Cerebellar nuclear complex (tissue), 1 donor: Measurements from ENCODE around the gene NME4.

Source experiments
- DNase-seq, 2 experiments: peaks; one replicate each; lab custom pipeline; 2025; lab: John Stamatoyannopoulos, UW

The NME4 gene

GRCh38 chr16:363766-364490 lies 33.1 kb upstream of the NME4 start:
- no peak for DNase-seq

- DNase-seq = no peak
Observed at GRCh38 chr16:364595-365491, 32.2 kb upstream of the NME4 start.

- no peak for DNase-seq
Observed at GRCh38 chr16:366476-366875, 30.5 kb upstream of the NME4 start.

- DNase-seq = no peak
Observed at GRCh38 chr16:367333-367903, 29.6 kb upstream of the NME4 start.

- no peak for DNase-seq
Observed at GRCh38 chr16:368388-369158, 28.4 kb upstream of the NME4 start.

- no peak for DNase-seq
Observed at GRCh38 chr16:369275-369865, 27.6 kb upstream of the NME4 start.

- DNase-seq = no peak
Observed at GRCh38 chr16:369866-370436, 27.0 kb upstream of the NME4 start.

GRCh38 chr16:370443-370842 lies 26.6 kb upstream of the NME4 start, which contains the start of gene MRPL28:
Gene MRPL28, minus strand, starts transcription at chr16:370538. Its CDS starts 320 bp downstream, at chr16:370218.
- DNase-seq = peak; percentile 68 to 71

GRCh38 chr16:370979-371514 lies 26.0 kb upstream of the NME4 start:
- DNase-seq = no peak

GRCh38 chr16:371515-372301 lies 25.3 kb upstream of the NME4 start:
- no peak for DNase-seq

GRCh38 chr16:372302-372983 lies 24.6 kb upstream of the NME4 start:
- DNase-seq = no peak

- DNase-seq = no peak
Observed at GRCh38 chr16:373020-373598, 23.9 kb upstream of the NME4 start.

GRCh38 chr16:373848-374615 lies 23.0 kb upstream of the NME4 start:
- no peak for DNase-seq

- no peak for DNase-seq
Observed at GRCh38 chr16:374616-374926, 22.4 kb upstream of the NME4 start.

- no peak for DNase-seq
Observed at GRCh38 chr16:375212-375611, 21.8 kb upstream of the NME4 start.

GRCh38 chr16:375927-376816 lies 20.8 kb upstream of the NME4 start:
- no peak for DNase-seq

GRCh38 chr16:376817-377418 lies 20.1 kb upstream of the NME4 start:
- no peak for DNase-seq
